ENCODE data around the gene NPAS4. TPM values are rescaled to one million over a fixed set of nuclear protein-coding genes. Genes with fewer than 3 reads are reported as not detected.

The NPAS4 gene
- total RNA-seq = not detected in 2 replicates

DNA sequence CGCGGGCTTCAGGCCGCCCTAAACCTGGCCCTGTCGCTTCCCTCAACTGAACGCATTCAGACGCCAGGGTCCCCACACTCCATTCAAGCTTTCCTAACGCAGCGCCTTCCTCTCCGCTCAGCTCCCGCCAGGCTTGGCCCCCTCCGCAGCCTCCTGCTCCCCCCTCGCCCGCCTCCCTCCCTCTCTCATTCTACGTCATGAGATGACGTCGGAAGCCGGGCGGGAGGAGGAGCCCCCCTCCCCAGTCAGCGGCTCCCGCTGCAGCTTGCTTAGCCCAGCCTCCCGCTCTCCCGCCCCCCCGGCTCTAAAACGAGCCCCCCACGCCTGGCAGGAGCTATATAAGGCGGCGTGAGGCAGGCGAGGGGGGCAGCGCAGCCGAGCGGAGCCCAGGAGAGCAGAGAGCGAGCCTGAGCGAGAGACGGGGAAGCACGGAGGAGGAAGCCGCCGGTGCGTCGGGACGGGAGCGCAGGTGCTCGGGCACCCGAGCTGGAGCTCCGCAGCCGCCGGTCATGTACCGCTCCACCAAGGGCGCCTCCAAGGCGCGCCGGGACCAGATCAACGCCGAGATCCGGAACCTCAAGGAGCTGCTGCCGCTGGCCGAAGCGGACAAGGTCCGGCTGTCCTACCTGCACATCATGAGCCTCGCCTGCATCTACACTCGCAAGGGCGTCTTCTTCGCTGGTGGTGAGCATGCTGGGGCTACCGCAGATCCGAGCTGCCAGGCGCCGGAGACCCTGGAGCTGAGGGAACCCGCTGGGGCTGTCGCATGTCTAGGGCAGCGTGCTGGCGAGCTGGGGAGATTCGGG lies at the start of gene NPAS4:
TSS of gene NPAS4 (plus strand) at position 365 of the 806 bp plus-strand sequence. CDS start at position 510, 145 bp downstream.

GRCh38 chr11:66371627-66372415 lies 49.0 kb upstream of the NPAS4 start, which contains the start of gene SLC29A2:
Gene SLC29A2 (minus strand): TSS chr11:66371760. CDS start chr11:66371591, 169 bp downstream.

GRCh38 chr11:66438504-66439466 lies 17.9 kb downstream of the NPAS4 start, which contains the start of gene MRPL11:
Gene MRPL11 (minus strand): TSS chr11:66438848. CDS start chr11:66438754, 94 bp downstream.

GRCh38 chr11:66466225-66467033 lies 45.6 kb downstream of the NPAS4 start, which contains the start of gene PELI3:
Gene PELI3 (plus strand): TSS chr11:66466905. CDS start chr11:66468129, 1,224 bp downstream.

Small RNA genes lying within 50 kb of the gene (small RNA-seq; reads per million reads assigned to genes)
- gene RF00017 (not detected), gene RF00416 (not detected), gene RNU1-84P (2.0 reads per million, percentile 79 among the genes with 10 or more reads in this experiment)

Other genes with a start within 250 kb of the NPAS4 start
- gene KLC2, start 163.3 kb upstream of the NPAS4 start, total RNA-seq = 14.0 and 17.0 TPM in 2 replicates
- gene RAB1B, start 152.4 kb upstream of the NPAS4 start, total RNA-seq = 81.6 and 93.1 TPM in 2 replicates
- gene CNIH2, start 142.9 kb upstream of the NPAS4 start, total RNA-seq = 0.73 TPM in 1 of 2 replicates, not detected in the other
- 167 and 193 TPM in 2 replicates for gene YIF1A, start 131.9 kb upstream of the NPAS4 start, total RNA-seq
- under 0.01 and 0.20 TPM in 2 replicates for gene TMEM151A, start 129.1 kb upstream of the NPAS4 start, total RNA-seq
- 63.5 and 135 TPM in 2 replicates for gene CD248, start 104.0 kb upstream of the NPAS4 start, total RNA-seq
- 53.3 and 68.2 TPM in 2 replicates for gene RIN1, start 84.6 kb upstream of the NPAS4 start, total RNA-seq
- 39.7 and 45.0 TPM in 2 replicates for gene BRMS1, start 75.9 kb upstream of the NPAS4 start, total RNA-seq
- gene B4GAT1, start 73.4 kb upstream of the NPAS4 start, total RNA-seq = 17.2 and 19.8 TPM in 2 replicates
- 0.37 and 0.39 TPM in 2 replicates for gene SLC29A2, start 49.3 kb upstream of the NPAS4 start, total RNA-seq
- 38.9 and 43.7 TPM in 2 replicates for gene MRPL11, start 17.8 kb downstream of the NPAS4 start, total RNA-seq
- gene PELI3, start 45.9 kb downstream of the NPAS4 start, total RNA-seq = 8.5 and 11.5 TPM in 2 replicates
- gene DPP3, start 59.4 kb downstream of the NPAS4 start, total RNA-seq = 43.4 and 48.5 TPM in 2 replicates
- 29.1 and 31.2 TPM in 2 replicates for gene BBS1, start 89.6 kb downstream of the NPAS4 start, total RNA-seq
- 8.8 and 12.9 TPM in 2 replicates for gene ZDHHC24, start 125.0 kb downstream of the NPAS4 start, total RNA-seq
- gene ACTN3, start 125.9 kb downstream of the NPAS4 start, total RNA-seq = under 0.01 TPM in 1 of 2 replicates, not detected in the other
- 5.3 and 15.4 TPM in 2 replicates for gene CTSF, start 147.6 kb downstream of the NPAS4 start, total RNA-seq
- gene CCDC87, start 172.0 kb downstream of the NPAS4 start, total RNA-seq = 0.37 and 0.78 TPM in 2 replicates
- gene CCS, start 172.2 kb downstream of the NPAS4 start, total RNA-seq = 30.9 and 36.0 TPM in 2 replicates
- 33.8 and 47.1 TPM in 2 replicates for gene RBM14, start 195.6 kb downstream of the NPAS4 start, total RNA-seq
- 90.9 and 93.3 TPM in 2 replicates for gene RBM4, start 217.7 kb downstream of the NPAS4 start, total RNA-seq

Data from subcutaneous preadipocyte (primary cell).